Measurements from ENCODE around the gene VPS54. TPM values are rescaled to one million over a fixed set of nuclear protein-coding genes. Genes with fewer than 3 reads are reported as not detected.

Gene VPS54, protein sequence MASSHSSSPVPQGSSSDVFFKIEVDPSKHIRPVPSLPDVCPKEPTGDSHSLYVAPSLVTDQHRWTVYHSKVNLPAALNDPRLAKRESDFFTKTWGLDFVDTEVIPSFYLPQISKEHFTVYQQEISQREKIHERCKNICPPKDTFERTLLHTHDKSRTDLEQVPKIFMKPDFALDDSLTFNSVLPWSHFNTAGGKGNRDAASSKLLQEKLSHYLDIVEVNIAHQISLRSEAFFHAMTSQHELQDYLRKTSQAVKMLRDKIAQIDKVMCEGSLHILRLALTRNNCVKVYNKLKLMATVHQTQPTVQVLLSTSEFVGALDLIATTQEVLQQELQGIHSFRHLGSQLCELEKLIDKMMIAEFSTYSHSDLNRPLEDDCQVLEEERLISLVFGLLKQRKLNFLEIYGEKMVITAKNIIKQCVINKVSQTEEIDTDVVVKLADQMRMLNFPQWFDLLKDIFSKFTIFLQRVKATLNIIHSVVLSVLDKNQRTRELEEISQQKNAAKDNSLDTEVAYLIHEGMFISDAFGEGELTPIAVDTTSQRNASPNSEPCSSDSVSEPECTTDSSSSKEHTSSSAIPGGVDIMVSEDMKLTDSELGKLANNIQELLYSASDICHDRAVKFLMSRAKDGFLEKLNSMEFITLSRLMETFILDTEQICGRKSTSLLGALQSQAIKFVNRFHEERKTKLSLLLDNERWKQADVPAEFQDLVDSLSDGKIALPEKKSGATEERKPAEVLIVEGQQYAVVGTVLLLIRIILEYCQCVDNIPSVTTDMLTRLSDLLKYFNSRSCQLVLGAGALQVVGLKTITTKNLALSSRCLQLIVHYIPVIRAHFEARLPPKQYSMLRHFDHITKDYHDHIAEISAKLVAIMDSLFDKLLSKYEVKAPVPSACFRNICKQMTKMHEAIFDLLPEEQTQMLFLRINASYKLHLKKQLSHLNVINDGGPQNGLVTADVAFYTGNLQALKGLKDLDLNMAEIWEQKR
- 21.8 TPM for polyA plus RNA-seq (2013, experiment 1 of 2; ENCODE audit: insufficient read length)
- polyA plus RNA-seq (2013, experiment 2 of 2; ENCODE audit: insufficient read length): 21.6 TPM

- DNase-seq: peak; percentile 64
Observed at GRCh38 chr2:64019083-64019974, at the start of gene VPS54. Gene VPS54 (minus strand): TSS chr2:64019428. CDS start chr2:63983999, 35,429 bp downstream.

- no peak for DNase-seq
Observed at GRCh38 chr2:64067326-64067725, 48.1 kb upstream of the VPS54 start.

- no peak for DNase-seq
Observed at GRCh38 chr2:64065516-64065915, 46.3 kb upstream of the VPS54 start.

DNA sequence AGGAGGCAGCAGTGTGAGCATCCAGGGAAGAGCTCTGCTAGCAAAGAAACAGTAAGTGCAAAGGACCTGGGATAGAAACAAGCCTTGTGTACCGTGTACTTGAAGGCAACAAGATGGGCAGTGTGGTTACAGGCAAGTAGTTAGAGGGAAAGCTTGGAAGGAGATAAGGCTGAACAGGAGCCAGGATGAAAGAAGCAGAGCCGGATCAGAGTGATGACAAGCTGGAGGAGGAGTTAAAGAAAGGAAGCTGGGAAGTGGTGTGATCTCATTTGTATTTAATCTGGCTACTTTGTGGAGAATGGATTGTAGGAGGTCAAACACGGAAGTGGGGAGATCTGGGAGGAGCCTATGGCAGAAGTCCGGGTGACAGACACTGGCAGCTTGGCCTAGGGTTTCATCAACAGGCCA lies 44.7 kb upstream of the VPS54 start:
- DNase-seq: peak; percentile 69

GRCh38 chr2:64063454-64063853 lies 44.2 kb upstream of the VPS54 start:
- no peak for DNase-seq

- peak; percentile 60 for DNase-seq
Observed at GRCh38 chr2:64062840-64063239, 43.6 kb upstream of the VPS54 start.

DNA sequence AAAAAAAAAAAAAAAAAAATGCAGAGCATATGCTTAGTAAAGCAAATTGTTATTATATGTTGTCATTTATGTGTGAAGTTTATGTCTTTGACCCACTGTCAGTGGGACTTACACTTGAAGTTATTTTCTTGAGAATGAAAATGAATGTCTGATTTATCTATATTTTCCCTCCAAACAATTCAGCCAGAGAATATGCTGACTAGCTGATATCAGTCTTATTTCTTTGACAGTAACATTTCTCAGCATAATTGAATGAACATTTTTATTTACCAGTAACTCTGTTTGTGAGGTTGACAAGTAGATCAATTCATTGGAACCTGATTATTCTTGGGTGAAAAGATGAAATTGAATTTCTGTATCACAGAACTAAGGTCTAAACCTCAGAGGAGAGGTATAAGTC lies 40.0 kb upstream of the VPS54 start:
- DNase-seq: no peak

- DNase-seq: no peak
Observed at GRCh38 chr2:64056021-64056420, 36.8 kb upstream of the VPS54 start.

DNA sequence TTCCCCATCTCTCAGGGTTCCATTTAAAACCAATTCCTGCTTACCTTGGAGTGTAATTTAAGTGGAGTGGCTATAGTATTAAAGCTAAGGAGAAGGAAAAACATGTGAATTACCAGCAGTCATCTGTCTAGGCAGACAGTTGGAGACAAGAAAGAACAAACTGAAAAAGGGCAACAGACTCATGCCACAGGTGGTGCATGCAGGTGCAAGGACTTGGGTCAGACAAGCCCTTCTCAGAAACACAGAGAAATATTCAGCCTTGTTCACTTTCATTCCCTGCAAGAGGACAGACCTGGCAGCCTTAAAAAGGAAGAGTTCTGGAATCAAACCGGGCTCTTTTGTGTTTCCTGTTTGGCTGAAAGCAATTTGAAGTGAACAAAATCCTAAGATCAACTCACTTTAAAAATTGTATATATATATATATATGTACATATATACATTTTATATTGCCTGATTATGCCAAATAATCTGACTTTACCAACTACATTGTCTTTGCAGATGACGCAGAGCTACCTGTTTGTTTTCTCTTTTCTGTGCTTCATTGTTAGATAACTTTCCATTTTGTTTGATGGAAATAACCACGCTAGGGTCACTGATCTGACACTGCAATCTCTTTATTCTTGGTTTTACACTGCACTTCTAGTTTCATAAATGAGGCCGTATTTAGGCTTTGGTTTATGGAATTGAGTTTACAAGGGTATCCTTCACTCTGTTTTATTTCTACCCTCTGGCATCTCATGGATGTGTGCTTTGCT lies 35.1 kb upstream of the VPS54 start:
- DNase-seq: no peak

DNA sequence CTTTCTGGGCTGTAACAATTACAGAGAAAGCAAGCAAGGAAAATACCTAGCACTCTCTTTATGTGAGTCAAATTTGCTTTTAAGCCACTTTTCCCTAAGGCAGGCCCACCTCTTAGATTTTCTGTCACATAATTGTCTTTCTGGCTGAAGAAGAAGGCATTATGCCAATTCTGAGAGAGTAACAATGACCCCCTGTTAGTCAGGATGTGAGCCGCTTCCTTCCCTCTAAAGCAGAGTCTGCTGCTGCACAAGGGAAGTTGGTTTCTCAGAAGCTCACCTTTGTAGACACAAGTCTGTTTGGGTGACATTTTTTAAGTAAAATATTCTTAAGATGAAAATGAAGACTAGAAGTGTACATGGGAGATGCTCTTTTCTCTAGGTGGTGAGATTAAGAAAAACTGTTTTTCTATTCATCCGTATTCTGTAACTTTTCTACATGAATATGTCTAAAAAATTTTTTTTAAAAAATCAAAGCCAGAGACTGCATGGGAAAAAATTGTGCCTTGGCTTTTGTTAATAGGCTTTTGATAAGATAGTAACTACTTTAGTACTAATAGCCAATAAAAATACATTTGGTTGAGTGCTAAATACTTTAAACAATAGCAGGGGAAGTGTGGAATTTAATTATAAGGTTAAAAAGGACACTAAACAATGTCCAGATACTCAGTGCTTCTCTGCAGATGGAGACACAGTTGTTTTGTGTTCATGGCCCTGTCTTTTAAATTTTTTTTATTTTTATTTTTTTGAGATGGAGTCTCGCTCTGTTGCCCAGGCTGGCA lies 33.4 kb upstream of the VPS54 start:
- no peak for DNase-seq

- DNase-seq: peak; percentile 65
Observed at GRCh38 chr2:64049633-64050220, 30.5 kb upstream of the VPS54 start.

GRCh38 chr2:64045938-64046337 lies 26.7 kb upstream of the VPS54 start:
- DNase-seq: no peak

DNA sequence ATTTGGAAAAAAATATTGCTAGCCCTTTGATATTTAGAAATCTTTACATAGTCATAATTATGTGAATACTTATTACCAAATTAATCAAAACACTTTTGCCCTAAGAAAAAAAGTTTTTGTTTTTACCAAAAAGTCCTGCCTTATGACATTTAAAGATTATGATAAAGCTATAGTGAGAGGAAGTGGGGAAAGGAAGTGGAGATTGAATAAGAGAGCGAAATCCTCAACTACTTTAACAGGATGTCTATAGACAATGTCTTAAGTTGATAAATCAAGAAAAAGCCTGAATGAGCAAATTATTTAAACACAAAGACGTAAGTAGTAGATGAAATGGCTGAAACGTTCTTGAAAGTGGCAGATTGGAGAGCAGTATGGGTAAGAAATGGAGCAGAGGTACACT lies 20.9 kb upstream of the VPS54 start:
- DNase-seq: no peak

- DNase-seq: peak; percentile 78
Observed at GRCh38 chr2:64036034-64036705, 16.9 kb upstream of the VPS54 start.

GRCh38 chr2:64035072-64035942 lies 16.1 kb upstream of the VPS54 start:
- DNase-seq: peak; percentile 37

- no peak for DNase-seq
Observed at GRCh38 chr2:64029116-64029665, 10.0 kb upstream of the VPS54 start.

DNA sequence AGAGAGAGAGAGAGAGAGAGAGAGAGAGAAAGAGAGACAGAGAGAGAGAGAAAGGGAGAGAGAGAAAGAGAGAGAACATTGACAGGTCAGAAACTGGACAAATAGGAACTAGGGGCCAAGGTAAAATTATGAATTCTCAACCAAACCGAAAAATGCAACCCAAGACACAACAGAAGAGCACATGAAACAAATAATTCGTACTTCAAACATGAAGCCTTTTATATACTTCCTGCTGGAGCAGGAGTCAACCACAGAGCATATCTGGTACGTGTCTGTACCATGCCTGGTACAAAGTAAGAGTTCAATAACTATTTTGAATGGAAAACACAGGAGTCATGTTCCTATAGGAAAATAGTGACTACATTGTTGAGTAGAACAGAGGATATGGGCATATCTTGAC lies 6.5 kb upstream of the VPS54 start:
- no peak for DNase-seq

DNA sequence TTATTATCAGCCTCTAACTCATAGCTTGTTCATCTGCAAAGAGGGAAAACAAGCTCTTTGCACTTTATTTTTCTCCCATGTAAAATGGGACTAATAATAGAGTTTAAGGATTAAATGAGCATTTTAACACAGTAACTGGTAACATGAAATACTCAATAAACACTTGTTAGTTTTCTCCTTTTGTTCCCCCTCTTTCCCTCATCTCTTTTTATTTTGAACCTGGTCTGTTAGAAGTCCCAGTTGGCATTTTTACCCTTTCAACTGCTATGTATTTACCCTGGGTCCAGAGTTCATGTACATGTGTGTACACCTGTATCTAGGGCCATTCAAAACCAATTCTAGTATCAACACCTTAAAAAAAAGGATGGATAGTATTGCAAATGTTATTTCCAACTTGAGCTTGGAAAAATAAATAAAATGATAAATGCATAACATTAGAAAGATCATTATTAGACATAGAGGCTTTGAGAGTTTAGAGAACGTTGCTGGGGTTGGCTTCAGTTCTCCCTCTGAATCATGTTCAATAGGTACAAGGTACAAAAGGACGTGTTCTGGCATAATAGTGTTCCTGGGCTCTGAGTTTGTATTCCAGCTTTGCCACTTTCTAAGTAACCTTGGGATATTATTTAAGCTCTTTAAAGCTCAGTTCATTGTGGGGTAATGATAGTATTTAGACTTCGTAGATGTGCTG lies 5.2 kb upstream of the VPS54 start:
- DNase-seq: no peak

Measured in fibroblast of skin of abdomen (primary cell).